Stimulated activated CD8-positive, alpha-beta memory T cell treated with anti-CD3 and anti-CD28 coated beads, Interleukin-7, amount 100 ng/mL, for 24 hours (primary cell): Measurements from ENCODE around the gene C11orf71.
A peak's percentile ranks its signal among the peaks of the same experiment; 100 is the strongest.

Source experiments
- DNase-seq: peaks from one replicate; pipeline ENCODE4 v3.0.0-alpha.2; 2020; ENCODE audit warnings: low read depth

The C11orf71 gene

GRCh38 chr11:114400216-114400914 is at the start of gene C11orf71, which contains the start of gene RBM7:
C11orf71 (minus strand) TSS chr11:114400511; CDS start chr11:114400331, 180 bp downstream.
RBM7 (plus strand) TSS chr11:114400666; CDS start chr11:114400672, 6 bp downstream.
- DNase-seq: peak; percentile 95

- no peak for DNase-seq
Observed at GRCh38 chr11:114449845-114450244, 49.5 kb upstream of the C11orf71 start.

- DNase-seq: no peak
Observed at GRCh38 chr11:114448749-114449482, 48.6 kb upstream of the C11orf71 start.

- no peak for DNase-seq
Observed at GRCh38 chr11:114447892-114448291, 47.6 kb upstream of the C11orf71 start.

GRCh38 chr11:114447444-114447843 is 47.1 kb upstream of the C11orf71 start:
- no peak for DNase-seq

GRCh38 chr11:114442536-114442935 is 42.2 kb upstream of the C11orf71 start:
- no peak for DNase-seq

- DNase-seq: no peak
Observed at GRCh38 chr11:114441921-114442320, 41.6 kb upstream of the C11orf71 start.

- DNase-seq: no peak
Observed at GRCh38 chr11:114440971-114441763, 40.9 kb upstream of the C11orf71 start.

GRCh38 chr11:114440121-114440860 is 40.0 kb upstream of the C11orf71 start:
- DNase-seq: no peak

- peak; percentile 86 for DNase-seq
Observed at GRCh38 chr11:114439229-114440120, 39.2 kb upstream of the C11orf71 start, which contains the start of gene REXO2. REXO2 (plus strand) TSS chr11:114439467; CDS start chr11:114439529, 62 bp downstream.

- DNase-seq: no peak
Observed at GRCh38 chr11:114438303-114438702, 38.0 kb upstream of the C11orf71 start.

GRCh38 chr11:114433376-114433775 is 33.1 kb upstream of the C11orf71 start:
- no peak for DNase-seq

- no peak for DNase-seq
Observed at GRCh38 chr11:114432893-114433292, 32.6 kb upstream of the C11orf71 start.

GRCh38 chr11:114430290-114430689 is 30.0 kb upstream of the C11orf71 start:
- DNase-seq: no peak

GRCh38 chr11:114426280-114426679 is 26.0 kb upstream of the C11orf71 start:
- no peak for DNase-seq

- DNase-seq: no peak
Observed at GRCh38 chr11:114416441-114416961, 16.2 kb upstream of the C11orf71 start.

- no peak for DNase-seq
Observed at GRCh38 chr11:114413958-114414357, 13.6 kb upstream of the C11orf71 start.

- DNase-seq: no peak
Observed at GRCh38 chr11:114412946-114413345, 12.6 kb upstream of the C11orf71 start.

GRCh38 chr11:114401311-114401710 is 1.0 kb upstream of the C11orf71 start:
- DNase-seq: no peak

- DNase-seq: no peak
Observed at GRCh38 chr11:114400915-114401223, 558 bp upstream of the C11orf71 start.
